ENCODE measurements around the gene NFE2L2. TPM values are rescaled to one million over a fixed set of nuclear protein-coding genes. Genes with fewer than 3 reads are reported as not detected.

Gene NFE2L2
- total and polyA plus RNA-seq, 9 of the 15 experiments (the other 6 are each of a cell fraction or from before 2014, with no cell fraction given), result 29.3 to 120 (median 59.3) TPM

- TF ChIP-seq FOXK2 (conservative IDR thresholded peaks at IDR 0.05 in 1 of 2, IDR thresholded peaks at IDR 0.05 in 1 of 2; ENCODE audit: low read depth in 2 of 2) (no peak; a peak in 1 of 4 replicates), ZNF551 (CRISPR knock-in tag; IDR thresholded peaks at IDR 0.05) (no peak), MEF2A (IDR thresholded peaks at IDR 0.05; ENCODE audit: control insufficient read depth, low read depth, low read length) (peak; percentile 10; the same call in 1 of the 2 replicates), ZNF785 (CRISPR knock-in tag; IDR thresholded peaks at IDR 0.05) (no peak), ZNF354B (CRISPR knock-in tag; IDR thresholded peaks at IDR 0.05) (no peak), SFPQ (IDR thresholded peaks at IDR 0.05; ENCODE audit: low read depth, low read length) (no peak), ZBTB8A (IDR thresholded peaks at IDR 0.05; ENCODE audit: partially characterized antibody) (no peak), RAD21 (CRISPR knock-in tag; conservative IDR thresholded peaks at IDR 0.05 in 1 of 2, IDR thresholded peaks at IDR 0.05 in 1 of 2) (no peak), ATF6 (CRISPR knock-in tag; IDR thresholded peaks at IDR 0.05) (no peak), ZBED1 (IDR thresholded peaks at IDR 0.05) (no peak), SLC30A9 (CRISPR knock-in tag; IDR thresholded peaks at IDR 0.05) (no peak), KAT2B (IDR thresholded peaks at IDR 0.05; ENCODE audit: low read depth, low read length) (no peak), GTF2E2 (tag; IDR thresholded peaks at IDR 0.05) (no peak), KLF10 (CRISPR knock-in tag; IDR thresholded peaks at IDR 0.05) (no peak), GATAD2A (IDR thresholded peaks at IDR 0.05) (no peak), GTF2B (IDR thresholded peaks at IDR 0.05; ENCODE audit: extremely low read depth, insufficient read length) (no peak), XRCC5 (IDR thresholded peaks at IDR 0.05; ENCODE audit: low read depth, low read length) (no peak), CREB3 (tag; conservative IDR thresholded peaks at IDR 0.05; ENCODE audit: low read depth) (no peak), ZNF124 (CRISPR knock-in tag; IDR thresholded peaks at IDR 0.05) (no peak), MIER1 (IDR thresholded peaks at IDR 0.05; ENCODE audit: low read depth) (no peak), ZBTB2 (IDR thresholded peaks at IDR 0.05) (no peak)
These were observed 1.6 kb upstream of the NFE2L2 start (continued) for GRCh38 chr2:177265824-177266817.

All from K562 (cell line).